Upper lobe of left lung (tissue), 6 donors: ENCODE results near the gene CBX8. TPM values are rescaled to one million over a fixed set of nuclear protein-coding genes. Genes with fewer than 3 reads are reported as not detected.
A peak's percentile ranks its signal among the peaks of the same experiment; 100 is the strongest.

Source experiments
- ATAC-seq, 2 donors: fragments of 200-7000 bp; cut with Tn5 transposase; one replicate each; pipeline ENCODE4 v1.9.1; 2022; ENCODE audit warnings: mild to moderate bottlenecking in 2 of 2, moderate library complexity in 2 of 2; ENCODE audit not compliant: low FRiP score in 2 of 2
- DNase-seq, 2 donors: peaks; one replicate each; pipeline ENCODE4 v3.0.0-alpha.2; 2019 to 2020
- H3K27ac ChIP-seq, 4 donors: fragments of 200-600 bp; sonication (generic); one replicate each; pipeline ENCODE4 v1.5.1; 2016 to 2019
- H3K27me3 ChIP-seq, 4 donors: fragments of 200-600 bp; sonication (generic); one replicate each; pipeline ENCODE4 v1.5.1; 2017 to 2019
- H3K36me3 ChIP-seq, 4 donors: fragments of 200-600 bp; sonication (generic); one replicate each; pipeline ENCODE4 v1.5.1; 2016 to 2019
- H3K4me1 ChIP-seq, 4 donors: fragments of 200-600 bp; sonication (generic); one replicate each; pipeline ENCODE4 v1.5.1; 2018 to 2019
- H3K4me3 ChIP-seq, 4 donors: fragments of 200-600 bp; sonication (generic); one replicate each; pipeline ENCODE4 v1.5.1; 2017 to 2019; ENCODE audit warnings: mild to moderate bottlenecking in 2 of 4, moderate library complexity in 1 of 4
- H3K9me3 ChIP-seq, 4 donors: fragments of 200-600 bp; sonication (generic); one replicate each; pipeline ENCODE4 v1.5.1; 2018 to 2019
- EP300 ChIP-seq, 4 donors: sonication (generic); formaldehyde crosslinking; IDR thresholded peaks; one replicate each; pipeline ENCODE4 v1.5.1; 2017; ENCODE audit warnings: antibody characterized with exemption in 4 of 4, control low read depth in 2 of 4
- POLR2A ChIP-seq, 4 donors: fragments of 450-650 bp; IDR thresholded peaks; one replicate each; pipeline ENCODE4 v1.5.1; 2016 to 2017; ENCODE audit warnings: antibody characterized with exemption in 4 of 4, mild to moderate bottlenecking in 2 of 4
- POLR2AphosphoS5 ChIP-seq, 2 donors: sonication (generic); formaldehyde crosslinking; IDR thresholded peaks; one replicate each; pipeline ENCODE4 v1.5.1; 2017; ENCODE audit warnings: antibody characterized with exemption in 2 of 2
- WGBS, 2 donors: methylation state at CpG; one replicate each; pipeline ENCODE4 v1.1.5; 2017 to 2018; 5-methylcytosine and 5-hydroxymethylcytosine counted together
- total RNA-seq, 6 donors: library from RNA; depleted of rRNA in 4 of 6; stranded (reverse); fragments of >200 nt in 4 of 6; gene quantifications; one replicate each; pipeline versions ENCODE4 v1.1.0 to v1.2.1, GENCODE V29; 2016 to 2021
- TF ChIP-seq, protein P1 (sequence below), 6 experiments: fragments of 450-650 bp in 4 of 6; fragments of 200-600 bp in 2 of 6; sonication (generic) in 2 of 6; IDR thresholded peaks; one replicate each; pipeline ENCODE4 v1.5.1; 2016 to 2019; ENCODE audit warnings: antibody characterized with exemption in 6 of 6
- donor health status: DM: no; HTN: no; CAD: no; lungs with moderate emphysema.
- donor health status: DM: no; HTN: yes; CAD: no; lungs with severe emphysema.

The CBX8 gene
- total RNA-seq, 6 donors from 2014 or later, result 2.0 to 16.8 (median 8.8) TPM

DNA sequence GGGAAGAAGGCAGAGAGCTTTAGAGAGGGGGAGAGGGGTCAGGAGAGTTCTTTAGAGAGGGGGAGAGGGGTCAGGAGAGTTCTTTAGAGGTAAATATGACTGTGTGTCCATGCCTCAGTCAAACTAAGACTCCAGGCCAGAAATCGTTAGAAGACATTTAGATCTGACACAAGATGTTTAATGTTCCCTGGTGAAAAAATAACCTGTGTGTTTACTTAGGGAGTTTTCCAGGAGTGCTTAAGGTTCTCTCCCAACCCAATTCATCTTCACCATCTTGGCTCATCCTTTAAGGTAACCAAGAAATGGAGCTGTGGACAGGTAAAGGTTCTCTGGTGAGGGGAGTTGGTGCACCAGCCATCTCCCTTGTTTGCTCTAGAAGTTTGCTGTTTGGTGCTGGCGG, 32.6 kb upstream of the CBX8 start:
- Histone ChIP-seq H3K27me3 (no peaks in the 10 kb centered on the region), H3K27ac (no peak overlapping the region), H3K4me3 (no peak overlapping the region), H3K4me1 (peaks cover 44 to 63% (median 51%) of the 10 kb centered on the region in 4 donors), H3K9me3 (no peaks in the 10 kb centered on the region), H3K36me3 (peaks cover 6 to 13% (median 11%) of the 10 kb centered on the region in 4 donors)
- DNase-seq (no peak), ATAC-seq (no peak)
- TF ChIP-seq POLR2A (IDR thresholded peaks at IDR 0.05) (no peak), EP300 (IDR thresholded peaks at IDR 0.05) (no peak), POLR2AphosphoS5 (IDR thresholded peaks at IDR 0.05) (no peak)
- TF ChIP-seq, protein P1, sequence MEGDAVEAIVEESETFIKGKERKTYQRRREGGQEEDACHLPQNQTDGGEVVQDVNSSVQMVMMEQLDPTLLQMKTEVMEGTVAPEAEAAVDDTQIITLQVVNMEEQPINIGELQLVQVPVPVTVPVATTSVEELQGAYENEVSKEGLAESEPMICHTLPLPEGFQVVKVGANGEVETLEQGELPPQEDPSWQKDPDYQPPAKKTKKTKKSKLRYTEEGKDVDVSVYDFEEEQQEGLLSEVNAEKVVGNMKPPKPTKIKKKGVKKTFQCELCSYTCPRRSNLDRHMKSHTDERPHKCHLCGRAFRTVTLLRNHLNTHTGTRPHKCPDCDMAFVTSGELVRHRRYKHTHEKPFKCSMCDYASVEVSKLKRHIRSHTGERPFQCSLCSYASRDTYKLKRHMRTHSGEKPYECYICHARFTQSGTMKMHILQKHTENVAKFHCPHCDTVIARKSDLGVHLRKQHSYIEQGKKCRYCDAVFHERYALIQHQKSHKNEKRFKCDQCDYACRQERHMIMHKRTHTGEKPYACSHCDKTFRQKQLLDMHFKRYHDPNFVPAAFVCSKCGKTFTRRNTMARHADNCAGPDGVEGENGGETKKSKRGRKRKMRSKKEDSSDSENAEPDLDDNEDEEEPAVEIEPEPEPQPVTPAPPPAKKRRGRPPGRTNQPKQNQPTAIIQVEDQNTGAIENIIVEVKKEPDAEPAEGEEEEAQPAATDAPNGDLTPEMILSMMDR (IDR thresholded peaks at IDR 0.05), result no peak
- WGBS, 2 donors, result 38 to 60% methylated on average over 1 to 2 of the region's 2 CpGs

DNA sequence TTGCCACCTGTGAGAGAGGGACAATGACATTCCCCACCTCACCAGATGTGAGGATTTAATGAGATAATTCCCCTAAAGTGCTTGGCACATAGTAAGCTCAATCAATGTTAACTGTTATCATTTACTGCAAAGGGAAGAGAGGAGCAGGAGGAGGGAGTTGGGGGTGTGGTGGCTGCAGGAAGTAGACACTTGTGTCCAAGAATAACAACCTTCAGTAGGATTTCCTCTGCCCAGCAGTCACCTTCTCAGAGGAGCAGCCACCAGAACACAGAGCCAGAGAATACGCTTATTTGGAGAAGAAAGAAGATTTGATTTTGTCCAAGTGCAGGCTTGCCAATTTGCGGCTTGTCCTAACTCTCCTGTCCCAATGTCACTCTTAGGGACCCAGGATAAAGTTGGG, 32.1 kb upstream of the CBX8 start:
- Histone ChIP-seq H3K9me3 (no peaks in the 10 kb centered on the region), H3K27ac (no peak overlapping the region), H3K36me3 (peaks cover 4 to 9% (median 6%) of the 10 kb centered on the region in 4 donors), H3K4me3 (no peak overlapping the region), H3K27me3 (no peaks in the 10 kb centered on the region), H3K4me1 (peaks cover 44 to 59% (median 51%) of the 10 kb centered on the region in 4 donors)
- ATAC-seq (no peak), DNase-seq (no peak)
- 68 to 73% methylated on average over 2 of the region's 2 CpGs for WGBS, 2 donors
- TF ChIP-seq POLR2A (IDR thresholded peaks at IDR 0.05), result no peak
- TF ChIP-seq POLR2AphosphoS5 (IDR thresholded peaks at IDR 0.05), result no peak
- TF ChIP-seq, protein P1 (IDR thresholded peaks at IDR 0.05), result no peak
- no peak for TF ChIP-seq EP300 (IDR thresholded peaks at IDR 0.05)

DNA sequence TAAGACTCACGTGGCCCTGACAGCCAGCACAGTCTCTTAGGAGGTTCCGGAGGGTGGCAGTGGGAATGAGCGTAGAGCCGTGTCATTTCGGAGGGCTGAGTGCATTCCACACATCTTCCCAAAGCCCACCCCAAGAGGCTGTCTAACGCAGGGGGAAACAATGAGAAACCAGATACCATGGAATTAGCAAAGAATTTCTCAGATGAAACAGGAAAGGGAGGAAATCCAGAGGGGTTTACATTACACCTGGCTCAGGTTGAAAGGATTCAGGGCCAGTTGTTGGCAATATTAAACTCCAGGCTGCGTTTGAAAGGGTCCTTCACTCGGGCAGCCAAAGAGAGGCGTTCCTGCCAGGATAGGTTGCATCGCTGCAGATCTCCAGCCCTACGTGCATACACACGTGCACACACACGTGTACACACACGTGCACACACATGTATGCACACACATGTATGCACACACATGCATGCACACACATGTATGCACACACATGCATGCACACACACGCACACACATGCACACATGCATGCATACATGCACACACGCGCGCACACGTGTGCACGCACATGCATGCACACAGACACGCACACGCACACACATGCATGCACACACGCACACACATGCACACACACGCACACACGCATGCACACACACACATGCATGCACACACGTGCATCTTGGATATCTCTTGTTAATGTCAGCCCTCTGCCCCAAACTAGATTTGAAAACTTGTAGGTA, 30.1 kb upstream of the CBX8 start:
- Histone ChIP-seq H3K27ac (no peak overlapping the region), H3K27me3 (no peaks in the 10 kb centered on the region), H3K4me1 (peaks cover 29 to 40% (median 35%) of the 10 kb centered on the region in 4 donors), H3K9me3 (no peaks in the 10 kb centered on the region), H3K36me3 (no peaks in the 10 kb centered on the region), H3K4me3 (no peak overlapping the region)
- 78% methylated on average over 17 to 26 of the region's 26 CpGs for WGBS, 2 donors
- TF ChIP-seq POLR2AphosphoS5 (IDR thresholded peaks at IDR 0.05), result no peak
- no peak for TF ChIP-seq POLR2A (IDR thresholded peaks at IDR 0.05)
- TF ChIP-seq EP300 (IDR thresholded peaks at IDR 0.05), result no peak
- TF ChIP-seq, protein P1 (IDR thresholded peaks at IDR 0.05), result no peak
- DNase-seq, result no peak
- ATAC-seq, result no peak

DNA sequence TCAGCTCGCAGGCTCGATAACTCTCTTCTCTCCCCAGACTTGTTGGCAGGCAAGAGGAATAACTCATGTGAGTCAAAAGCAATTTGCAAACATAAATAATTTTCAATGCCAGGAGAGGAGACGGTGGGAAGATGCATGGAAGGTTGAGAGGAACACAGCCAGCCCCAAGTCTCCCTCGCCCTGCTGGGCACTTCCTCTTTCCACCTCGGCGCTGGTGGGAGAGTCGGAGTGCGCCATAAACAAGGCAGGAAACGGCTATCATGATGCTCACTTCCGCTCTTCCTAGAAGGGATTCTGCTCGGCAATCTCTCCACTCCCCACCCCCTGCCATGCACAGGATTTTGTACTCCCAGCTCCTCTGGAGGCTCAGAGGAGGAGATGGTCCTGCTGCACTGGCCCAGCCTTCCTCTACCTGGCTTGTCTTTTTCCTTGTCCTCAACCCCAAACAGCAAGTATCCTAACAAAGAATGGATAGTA, 29.4 kb upstream of the CBX8 start:
- Histone ChIP-seq H3K4me3 (no peak overlapping the region), H3K27me3 (no peaks in the 10 kb centered on the region), H3K27ac (no peak overlapping the region), H3K9me3 (no peaks in the 10 kb centered on the region), H3K4me1 (peaks cover 22 to 32% (median 27%) of the 10 kb centered on the region in 4 donors), H3K36me3 (no peaks in the 10 kb centered on the region)
- ATAC-seq (peak in 1 of 2 donors; percentile 62), DNase-seq (peak in 1 of 2 donors; percentile 56)
- WGBS, 2 donors, result 26 to 31% methylated on average over 11 of the region's 11 CpGs
- TF ChIP-seq EP300 (IDR thresholded peaks at IDR 0.05), result no peak
- TF ChIP-seq, protein P1 (IDR thresholded peaks at IDR 0.05), result no peak
- no peak for TF ChIP-seq POLR2AphosphoS5 (IDR thresholded peaks at IDR 0.05)
- no peak for TF ChIP-seq POLR2A (IDR thresholded peaks at IDR 0.05)

DNA sequence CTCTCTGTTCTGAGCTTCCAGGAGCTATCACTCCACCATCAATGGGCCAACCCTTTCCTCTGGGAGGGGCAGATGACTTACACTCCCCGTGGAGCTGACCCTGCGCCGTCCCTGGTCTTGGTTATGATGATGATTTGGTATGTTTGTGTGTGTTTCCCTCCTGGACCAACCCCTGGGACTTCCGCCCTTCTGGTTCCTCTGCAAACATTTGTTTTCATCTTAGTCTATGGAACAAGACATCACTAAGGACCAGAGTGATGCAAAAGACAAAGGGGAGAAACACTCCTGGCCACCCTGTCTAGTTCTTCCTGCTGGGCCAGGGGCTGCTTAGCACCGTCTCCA, 28.7 kb upstream of the CBX8 start:
- WGBS, 2 donors, result 96 to 97% methylated on average over 5 of the region's 5 CpGs
- TF ChIP-seq EP300 (IDR thresholded peaks at IDR 0.05) (no peak), POLR2AphosphoS5 (IDR thresholded peaks at IDR 0.05) (no peak)
- TF ChIP-seq, protein P1 (IDR thresholded peaks at IDR 0.05), result no peak

More for the DNA sequence above, 28.7 kb upstream of the CBX8 start:
- Histone ChIP-seq H3K27ac (no peak overlapping the region), H3K27me3 (no peaks in the 10 kb centered on the region), H3K4me3 (no peak overlapping the region), H3K4me1 (peaks cover 15 to 26% (median 21%) of the 10 kb centered on the region in 4 donors), H3K9me3 (no peaks in the 10 kb centered on the region), H3K36me3 (no peaks in the 10 kb centered on the region)
- no peak for ATAC-seq
- DNase-seq, result no peak
